Measurements from ENCODE around the gene LY6G6C.
A peak's percentile ranks its signal among the peaks of the same experiment; 100 is the strongest.

Gene LY6G6C

GRCh38 chr6:31734821-31735406 lies 13.4 kb upstream of the LY6G6C start (continued):
- peak; percentile 11 for TF ChIP-seq ZBTB26 (tag by site-specific recombination; optimal IDR thresholded peaks at IDR 0.05)
- TF ChIP-seq ZNF121 (tag by site-specific recombination; IDR thresholded peaks at IDR 0.05) = no peak
- TF ChIP-seq ZFHX2 (tag by site-specific recombination; conservative IDR thresholded peaks at IDR 0.05) = no peak; the same call in 1 of the 2 replicates
- TF ChIP-seq ZNF394 (tag by site-specific recombination; IDR thresholded peaks at IDR 0.05; ENCODE audit: borderline replicate concordance) = peak; percentile 49; the same call in 1 of the 2 replicates
- no peak for TF ChIP-seq ZNF660 (tag by site-specific recombination; IDR thresholded peaks at IDR 0.05)
- TF ChIP-seq ZNF18 (tag by site-specific recombination; IDR thresholded peaks at IDR 0.05) = no peak
- no peak for TF ChIP-seq ZNF114 (tag by site-specific recombination; IDR thresholded peaks at IDR 0.05)
- no peak for TF ChIP-seq ZSCAN5A (tag by site-specific recombination; IDR thresholded peaks at IDR 0.05)
- TF ChIP-seq ZNF433 (tag by site-specific recombination; IDR thresholded peaks at IDR 0.05; ENCODE audit: low read depth) = no peak
- peak; percentile 87 for TF ChIP-seq KLF1 (tag by site-specific recombination; IDR thresholded peaks at IDR 0.05)
- 0 out of 2 replicates have a peak, but pooled peaks have one; percentile 54 for TF ChIP-seq TSHZ1 (tag by site-specific recombination; IDR thresholded peaks at IDR 0.05; ENCODE audit: borderline replicate concordance)
- no peak for TF ChIP-seq ZNF518A (tag by site-specific recombination; conservative IDR thresholded peaks at IDR 0.05; ENCODE audit: low read depth)
- TF ChIP-seq SP3 (tag by site-specific recombination; IDR thresholded peaks at IDR 0.05) = peak; percentile 83
- TF ChIP-seq ZNF785 (tag by site-specific recombination; IDR thresholded peaks at IDR 0.05) = no peak
- TF ChIP-seq ZSCAN16 (tag by site-specific recombination; IDR thresholded peaks at IDR 0.05) = no peak
- peak; percentile 88 for TF ChIP-seq ZBTB17 (tag by site-specific recombination; IDR thresholded peaks at IDR 0.05)
- TF ChIP-seq GLI4 (tag by site-specific recombination; IDR thresholded peaks at IDR 0.05) = 0 out of 2 replicates have a peak, but pooled peaks have one; percentile 6
- no peak for TF ChIP-seq ZNF354C (tag by site-specific recombination; IDR thresholded peaks at IDR 0.05; ENCODE audit: borderline replicate concordance, low read depth)
- TF ChIP-seq ZNF426 (tag by site-specific recombination; IDR thresholded peaks at IDR 0.05) = no peak
- peak; percentile 99 for TF ChIP-seq ZNF692 (tag by site-specific recombination; IDR thresholded peaks at IDR 0.05)
- TF ChIP-seq ZNF776 (tag by site-specific recombination; IDR thresholded peaks at IDR 0.05; ENCODE audit: borderline replicate concordance) = no peak
- peak; percentile 75 for TF ChIP-seq SP2 (tag by site-specific recombination; IDR thresholded peaks at IDR 0.05)
- TF ChIP-seq SP7 (tag by site-specific recombination; IDR thresholded peaks at IDR 0.05) = peak; percentile 98
- TF ChIP-seq OSR2 (tag by site-specific recombination; IDR thresholded peaks at IDR 0.05) = no peak
- no peak for TF ChIP-seq ZNF510 (tag by site-specific recombination; IDR thresholded peaks at IDR 0.05; ENCODE audit: insufficient replicate concordance)
